Fibroblast of the aortic adventitia (primary cell): ENCODE measurements around the gene VAMP2. TPM values are rescaled to one million over a fixed set of nuclear protein-coding genes. Genes with fewer than 3 reads are reported as not detected.

Experiments used
- DNase-seq: peaks from one replicate; pipeline ENCODE4 v3.0.0-alpha.2; 2010; ENCODE audit warnings: low read depth
- H3K4me3 ChIP-seq: 2 replicates; pipeline ENCODE4 v1.5.1; 2011; ENCODE audit warnings: low read depth, mild to moderate bottlenecking, control low read depth, low read length, moderate library complexity
- CTCF ChIP-seq: IDR thresholded peaks from 2 replicates; pipeline ENCODE4 v1.5.1; 2011; ENCODE audit warnings: mild to moderate bottlenecking, low read length, control low read depth, inconsistent platforms; ENCODE audit not compliant: insufficient read depth
- total RNA-seq: library from RNA; depleted of rRNA; stranded (reverse); fragments of >200 nt; gene quantifications from 2 replicates; pipeline ENCODE4 v1.2.3, GENCODE V29; 2012; ENCODE audit warnings: low replicate concordance

VAMP2 gene
- total RNA-seq, 1 donor: 5.2 TPM

GRCh38 chr17:8144401-8145231, 18.1 kb downstream of the VAMP2 start:
- H3K4me3 ChIP-seq: no peak overlapping the region
- no peak for DNase-seq
- no peak for TF ChIP-seq CTCF

- TF ChIP-seq CTCF: no peak
- no peak for DNase-seq
- H3K4me3 ChIP-seq: no peak overlapping the region
These were observed 19.0 kb downstream of the VAMP2 start for GRCh38 chr17:8143581-8144400.

GRCh38 chr17:8142887-8143580, 19.7 kb downstream of the VAMP2 start:
- TF ChIP-seq CTCF: no peak
- H3K4me3 ChIP-seq: no peak overlapping the region
- DNase-seq: no peak

- no peak for DNase-seq
- no peak overlapping the region for H3K4me3 ChIP-seq
- no peak for TF ChIP-seq CTCF
These were observed 20.4 kb downstream of the VAMP2 start for GRCh38 chr17:8142158-8142886.

GRCh38 chr17:8141741-8142140, 21.0 kb downstream of the VAMP2 start:
- H3K4me3 ChIP-seq: no peak overlapping the region
- TF ChIP-seq CTCF: no peak
- DNase-seq: no peak

- no peak for DNase-seq
- H3K4me3 ChIP-seq: no peak overlapping the region
- no peak for TF ChIP-seq CTCF
These were observed 21.7 kb downstream of the VAMP2 start for GRCh38 chr17:8141045-8141444.
